Kidney (tissue), 14 donors: Measurements from ENCODE around the gene MYBPH. TPM values are rescaled to one million over a fixed set of nuclear protein-coding genes. Genes with fewer than 3 reads are reported as not detected.

Experiments used
- DNase-seq, 5 donors: peaks; one replicate each; pipeline ENCODE4 v3.0.0-alpha.2; 2013 to 2020
- FAIRE-seq: peaks from 2 replicates; lab custom pipeline; 2012; peaks lifted over from hg19 to GRCh38; lab: Jason Lieb, UNC
- H3K27ac ChIP-seq, 2 donors: one replicate each; pipeline ENCODE4 v1.7.0; 2013; ENCODE audit warnings: low read depth in 2 of 2, low read length in 2 of 2, inconsistent platforms in 1 of 2
- H3K27me3 ChIP-seq: one replicate; pipeline ENCODE4 v1.7.1; 2013; ENCODE audit warnings: low read length, inconsistent platforms; ENCODE audit not compliant: control insufficient read depth, insufficient read depth
- H3K36me3 ChIP-seq, 3 donors: one replicate each; pipeline versions ENCODE4 v1.7.0 to v1.7.1; 2013; ENCODE audit warnings: low read length in 3 of 3, control low read depth in 1 of 3, inconsistent platforms in 1 of 3; ENCODE audit not compliant: insufficient read depth in 3 of 3, control insufficient read depth in 2 of 3
- H3K4me1 ChIP-seq, 3 donors: one replicate each; pipeline versions ENCODE4 v1.7.0 to v1.7.1; 2013; ENCODE audit warnings: low read length in 3 of 3, inconsistent platforms in 1 of 3, low read depth in 1 of 3; ENCODE audit not compliant: control insufficient read depth in 2 of 3, insufficient read depth in 2 of 3
- H3K4me3 ChIP-seq, 3 donors: one replicate each; pipeline versions ENCODE4 v1.7.0 to v1.8.1; 2013; ENCODE audit warnings: low read length in 3 of 3, control low read depth in 1 of 3, inconsistent platforms in 1 of 3
- H3K9ac ChIP-seq, 3 donors: one replicate each; pipeline versions ENCODE4 v1.7.0 to v1.7.1; 2013; ENCODE audit warnings: low read length in 3 of 3, control low read depth in 1 of 3, inconsistent platforms in 1 of 3
- H3K9me3 ChIP-seq, 3 donors: one replicate each; pipeline versions ENCODE4 v1.7.0 to v1.7.1; 2013; ENCODE audit warnings: low read length in 3 of 3, control low read depth in 1 of 3, inconsistent platforms in 1 of 3; ENCODE audit not compliant: control insufficient read depth in 2 of 3, insufficient read depth in 1 of 3
- intact Hi-C: fragments of 100-400 bp; cut with DNase I; formaldehyde crosslinking; loops from one replicate; pipeline ENCODE4 v1.11.1; 2022
- polyA plus RNA-seq: library from polyadenylated mRNA; stranded (reverse); fragments of 350-450 nt; fragmentation: Illumina TruSeq; extraction: RNeasy Lipid Tissue Mini Kit (QIAGEN cat#74804); gene quantifications from one replicate; pipeline ENCODE4 v1.2.3, GENCODE V29; 2014; ENCODE audit warnings: low read depth, low replicate concordance; ENCODE audit not compliant: insufficient read depth
- total RNA-seq: library from RNA; stranded (reverse); fragmentation: NEBNext Ultra II Directional; extraction: Animal tissue kit (Norgen Biotek cat#: 25700); gene quantifications from one replicate; pipeline ENCODE4 v1.2.1, GENCODE V29; 2021
- TF ChIP-seq, protein P1 (sequence below): IDR thresholded peaks from 3 replicates; pipeline ENCODE4 v1.5.1; 2012; ENCODE audit warnings: mild to moderate bottlenecking, moderate library complexity, borderline replicate concordance; ENCODE audit not compliant: insufficient read depth; ENCODE audit errors: extremely low read depth
- donor health status: control.
- donor health status: control.
- donor health status: control.
- donor health status: control.
- donor health status: control.
- donor health status: DM: yes; HTN: yes; CAD: no.
- donor health status: Normal renal cell carcinoma (clear cell type).

Gene MYBPH
- total and polyA plus RNA-seq, 2 donors from 2014 or later, result 2.3 TPM; not detected in 1

DNA sequence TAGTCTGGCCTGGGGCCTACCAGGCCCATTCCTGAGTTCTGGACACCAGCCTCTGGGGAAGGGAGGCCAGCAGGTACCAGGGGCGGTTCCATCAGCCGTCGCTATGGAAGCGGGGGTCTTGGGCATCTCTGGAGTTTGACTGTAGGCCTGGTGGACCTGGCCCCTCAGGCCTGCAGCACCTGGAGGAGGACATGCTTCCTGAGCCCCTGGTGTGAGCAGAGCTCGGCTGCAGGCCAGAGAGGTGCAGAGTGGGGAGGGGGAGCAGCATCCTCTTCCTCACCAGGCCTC lies 7.8 kb downstream of the MYBPH start:
- H3K36me3 ChIP-seq, result no peaks in the 10 kb centered on the region
- no peak overlapping the region for H3K9ac ChIP-seq
- peaks cover 0 to 5% (median 0%) of the 10 kb centered on the region in 3 donors for H3K4me1 ChIP-seq
- no peak for FAIRE-seq
- intact Hi-C loops, result no loop called here
- TF ChIP-seq, protein P1, sequence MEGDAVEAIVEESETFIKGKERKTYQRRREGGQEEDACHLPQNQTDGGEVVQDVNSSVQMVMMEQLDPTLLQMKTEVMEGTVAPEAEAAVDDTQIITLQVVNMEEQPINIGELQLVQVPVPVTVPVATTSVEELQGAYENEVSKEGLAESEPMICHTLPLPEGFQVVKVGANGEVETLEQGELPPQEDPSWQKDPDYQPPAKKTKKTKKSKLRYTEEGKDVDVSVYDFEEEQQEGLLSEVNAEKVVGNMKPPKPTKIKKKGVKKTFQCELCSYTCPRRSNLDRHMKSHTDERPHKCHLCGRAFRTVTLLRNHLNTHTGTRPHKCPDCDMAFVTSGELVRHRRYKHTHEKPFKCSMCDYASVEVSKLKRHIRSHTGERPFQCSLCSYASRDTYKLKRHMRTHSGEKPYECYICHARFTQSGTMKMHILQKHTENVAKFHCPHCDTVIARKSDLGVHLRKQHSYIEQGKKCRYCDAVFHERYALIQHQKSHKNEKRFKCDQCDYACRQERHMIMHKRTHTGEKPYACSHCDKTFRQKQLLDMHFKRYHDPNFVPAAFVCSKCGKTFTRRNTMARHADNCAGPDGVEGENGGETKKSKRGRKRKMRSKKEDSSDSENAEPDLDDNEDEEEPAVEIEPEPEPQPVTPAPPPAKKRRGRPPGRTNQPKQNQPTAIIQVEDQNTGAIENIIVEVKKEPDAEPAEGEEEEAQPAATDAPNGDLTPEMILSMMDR, result no peak
- H3K27me3 ChIP-seq, result no peaks in the 10 kb centered on the region
- DNase-seq, result peak in 2 of 5 donors; percentile 43
- no peaks in the 10 kb centered on the region for H3K9me3 ChIP-seq
- no peak overlapping the region for H3K27ac ChIP-seq
- H3K4me3 ChIP-seq, result no peak overlapping the region

DNA sequence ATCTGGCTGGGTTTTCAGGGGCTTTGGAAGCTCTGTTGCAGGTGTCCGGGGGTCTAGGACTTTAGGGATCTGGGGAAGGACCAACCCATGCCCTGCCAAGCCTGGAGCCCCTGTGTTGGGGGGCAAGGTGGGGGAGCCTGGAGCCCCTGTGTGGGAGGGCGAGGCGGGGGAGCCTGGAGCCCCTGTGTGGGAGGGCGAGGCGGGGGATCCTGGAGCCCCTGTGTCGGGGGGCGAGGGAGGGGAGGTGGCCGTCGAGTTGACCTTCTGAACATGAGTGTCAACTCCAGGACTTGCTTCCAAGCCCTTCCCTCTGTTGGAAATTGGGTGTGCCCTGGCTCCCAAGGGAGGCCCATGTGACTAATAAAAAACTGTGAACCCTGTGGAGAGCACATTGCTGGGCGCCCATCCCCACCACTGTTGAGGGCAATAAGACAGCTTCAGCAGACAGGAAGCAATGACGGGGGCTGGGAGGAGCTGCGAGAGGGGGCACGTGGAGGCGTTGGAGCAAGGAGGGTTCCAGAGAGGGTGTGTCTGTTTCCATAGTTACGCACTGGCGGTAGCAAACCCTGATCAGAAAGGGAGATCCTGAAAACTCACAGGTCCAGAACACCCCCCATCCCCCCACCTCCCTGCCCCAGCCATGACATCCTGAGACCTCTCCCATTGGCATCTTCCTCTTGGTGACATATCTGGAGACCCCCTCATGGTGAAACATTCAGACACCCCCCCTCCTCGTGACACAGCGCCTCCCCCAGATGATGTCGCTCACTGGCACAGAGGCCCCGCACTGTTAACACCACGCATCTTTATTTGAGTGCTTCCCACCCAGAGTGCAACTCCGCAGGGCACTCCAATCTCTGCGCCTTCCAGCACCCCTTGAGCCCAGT lies 8.4 kb downstream of the MYBPH start:
- DNase-seq (peak in 4 of 5 donors; percentile 39 to 68 (median 56)), FAIRE-seq (no peak)
- Histone ChIP-seq H3K36me3 (no peaks in the 10 kb centered on the region), H3K27me3 (no peaks in the 10 kb centered on the region), H3K9ac (no peak overlapping the region), H3K4me3 (no peak overlapping the region), H3K9me3 (no peaks in the 10 kb centered on the region), H3K4me1 (no peaks in the 10 kb centered on the region), H3K27ac (no peak overlapping the region)
- TF ChIP-seq, protein P1, result no peak
- intact Hi-C loops, result no loop called here

DNA sequence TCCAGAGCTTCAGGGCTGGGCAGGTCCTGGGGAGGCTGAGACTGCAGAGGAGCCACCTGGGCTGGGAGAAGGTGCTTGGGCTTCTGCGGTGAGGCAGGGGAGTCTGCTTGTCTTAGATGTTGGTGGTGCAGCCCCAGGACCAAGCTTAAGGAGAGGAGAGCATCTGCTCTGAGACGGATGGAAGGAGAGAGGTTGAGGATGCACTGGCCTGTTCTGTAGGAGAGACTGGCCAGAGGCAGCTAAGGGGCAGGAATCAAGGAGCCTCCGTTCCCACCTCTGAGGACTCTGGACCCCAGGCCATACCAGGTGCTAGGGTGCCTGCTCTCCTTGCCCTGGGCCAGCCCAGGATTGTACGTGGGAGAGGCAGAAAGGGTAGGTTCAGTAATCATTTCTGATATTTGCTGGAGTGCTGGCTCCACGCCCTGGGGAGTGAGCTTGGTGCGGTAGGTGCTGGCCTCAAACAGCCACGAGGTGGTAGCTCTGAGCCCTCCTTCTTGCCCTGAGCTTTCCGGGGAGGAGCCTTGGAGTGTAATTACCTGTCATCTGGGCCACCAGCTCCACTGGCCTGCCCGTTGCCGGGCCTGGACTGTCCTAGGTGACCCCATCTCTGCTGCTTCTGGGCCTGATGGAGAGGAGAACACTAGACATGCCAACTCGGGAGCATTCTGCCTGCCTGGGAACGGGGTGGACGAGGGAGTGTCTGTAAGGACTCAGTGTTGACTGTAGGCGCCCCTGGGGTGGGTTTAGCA lies 9.3 kb downstream of the MYBPH start:
- Histone ChIP-seq H3K36me3 (no peaks in the 10 kb centered on the region), H3K27me3 (no peaks in the 10 kb centered on the region), H3K9me3 (no peaks in the 10 kb centered on the region), H3K27ac (no peak overlapping the region), H3K4me3 (no peak overlapping the region), H3K9ac (no peak overlapping the region), H3K4me1 (no peaks in the 10 kb centered on the region)
- DNase-seq, result peak in 4 of 5 donors; percentile 26 to 66 (median 44)
- FAIRE-seq, result no peak
- intact Hi-C loops, result no loop called here
- TF ChIP-seq, protein P1, result peak; percentile 35
